Measurements from ENCODE around the gene PCDHGA8.
"Not testable (repeated sequence)": the region's sequence is repeated elsewhere in the genome, so short reads cannot be mapped to it uniquely, and the experiment has no call there.

- not testable (repeated sequence) for TF ChIP-seq POLR2AphosphoS5, POLR2A (IDR thresholded peaks at IDR 0.05)
- TF ChIP-seq CTCF (IDR thresholded peaks at IDR 0.05), result peak in 3 of 4 experiments; percentile 23 to 55 (median 33)
Measured at GRCh38 chr5:141407790-141408505, 15.5 kb downstream of the PCDHGA8 start, which contains the start of gene PCDHGB6.

All from gastroesophageal sphincter (tissue), 3 donors.